ELR (cell line): ENCODE results near the gene PLPP1.
"Not testable (repeated sequence)": the region's sequence is repeated elsewhere in the genome, so short reads cannot be mapped to it uniquely, and the experiment has no call there.

Source experiments
- DNase-seq: peaks from one replicate; pipeline ENCODE4 v3.0.0-alpha.2; 2015; ENCODE audit warnings: low read depth

Gene PLPP1

GRCh38 chr5:55546947-55547346 lies 12.2 kb upstream of the PLPP1 start:
- no peak for DNase-seq

GRCh38 chr5:55544341-55544740 lies 9.6 kb upstream of the PLPP1 start:
- DNase-seq, result peak; percentile 33

GRCh38 chr5:55541056-55541635 lies 6.4 kb upstream of the PLPP1 start:
- DNase-seq, result no peak

- no peak for DNase-seq
These were observed 5.8 kb upstream of the PLPP1 start for GRCh38 chr5:55540525-55540924.

- DNase-seq, result peak; percentile 76
These were observed 5.3 kb upstream of the PLPP1 start for GRCh38 chr5:55540024-55540423.

- no peak for DNase-seq
These were observed 3.9 kb upstream of the PLPP1 start for GRCh38 chr5:55538661-55539060.

GRCh38 chr5:55537315-55537714 lies 2.6 kb upstream of the PLPP1 start:
- not testable (repeated sequence) for DNase-seq

- DNase-seq, result no peak
These were observed 588 bp upstream of the PLPP1 start for GRCh38 chr5:55535199-55535905.

GRCh38 chr5:55533521-55534435 lies 986 bp downstream of the PLPP1 start:
- DNase-seq, result peak; percentile 69

- DNase-seq, result no peak
These were observed 4.1 kb downstream of the PLPP1 start for GRCh38 chr5:55530669-55531068.

- DNase-seq, result no peak
These were observed 9.9 kb downstream of the PLPP1 start for GRCh38 chr5:55524816-55525215.

GRCh38 chr5:55523293-55523692 lies 11.5 kb downstream of the PLPP1 start:
- no peak for DNase-seq

- no peak for DNase-seq
These were observed 12.9 kb downstream of the PLPP1 start for GRCh38 chr5:55521881-55522280.

- DNase-seq, result no peak
These were observed 14.5 kb downstream of the PLPP1 start for GRCh38 chr5:55520117-55520839.

- no peak for DNase-seq
These were observed 15.9 kb downstream of the PLPP1 start for GRCh38 chr5:55518831-55519390.

GRCh38 chr5:55517804-55518203 lies 17.0 kb downstream of the PLPP1 start:
- no peak for DNase-seq

GRCh38 chr5:55511010-55511409 lies 23.8 kb downstream of the PLPP1 start:
- no peak for DNase-seq

GRCh38 chr5:55510523-55510880 lies 24.3 kb downstream of the PLPP1 start:
- DNase-seq, result no peak

- DNase-seq, result peak; percentile 17
These were observed 24.8 kb downstream of the PLPP1 start for GRCh38 chr5:55509796-55510522.

GRCh38 chr5:55509097-55509496 lies 25.7 kb downstream of the PLPP1 start:
- no peak for DNase-seq

- no peak for DNase-seq
These were observed 27.2 kb downstream of the PLPP1 start for GRCh38 chr5:55507574-55507973.
